ENCODE results near the gene SIX3.

DNA sequence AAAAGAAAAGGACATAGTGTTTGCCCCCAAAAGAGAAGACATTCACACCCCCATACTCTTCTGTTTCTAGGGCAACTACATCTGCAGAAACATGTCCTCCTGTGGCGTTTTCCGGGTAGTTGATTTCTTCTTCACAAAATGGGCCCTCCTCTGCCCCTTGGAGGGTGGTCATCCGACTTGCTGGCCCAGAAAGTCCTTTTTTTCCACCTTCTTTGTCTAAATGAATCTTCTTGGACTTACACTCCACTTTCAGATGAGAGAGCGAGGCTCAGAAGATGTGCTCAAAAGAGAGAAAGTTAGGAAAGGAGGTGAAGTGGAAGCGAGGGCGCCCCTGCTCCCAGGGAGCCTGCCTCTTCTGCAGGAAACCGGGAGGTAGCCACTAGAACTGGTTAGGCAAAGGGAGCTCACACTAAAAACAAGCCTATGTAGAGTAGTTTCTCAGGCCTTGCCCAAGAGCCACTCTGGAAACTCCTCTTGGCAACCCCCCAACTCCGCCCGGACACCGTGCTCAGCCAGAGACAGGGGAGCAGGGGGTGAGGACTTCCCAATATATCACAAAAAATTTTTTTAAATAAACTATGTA is 10.2 kb upstream of the SIX3 start:
- TF ChIP-seq, protein P1, sequence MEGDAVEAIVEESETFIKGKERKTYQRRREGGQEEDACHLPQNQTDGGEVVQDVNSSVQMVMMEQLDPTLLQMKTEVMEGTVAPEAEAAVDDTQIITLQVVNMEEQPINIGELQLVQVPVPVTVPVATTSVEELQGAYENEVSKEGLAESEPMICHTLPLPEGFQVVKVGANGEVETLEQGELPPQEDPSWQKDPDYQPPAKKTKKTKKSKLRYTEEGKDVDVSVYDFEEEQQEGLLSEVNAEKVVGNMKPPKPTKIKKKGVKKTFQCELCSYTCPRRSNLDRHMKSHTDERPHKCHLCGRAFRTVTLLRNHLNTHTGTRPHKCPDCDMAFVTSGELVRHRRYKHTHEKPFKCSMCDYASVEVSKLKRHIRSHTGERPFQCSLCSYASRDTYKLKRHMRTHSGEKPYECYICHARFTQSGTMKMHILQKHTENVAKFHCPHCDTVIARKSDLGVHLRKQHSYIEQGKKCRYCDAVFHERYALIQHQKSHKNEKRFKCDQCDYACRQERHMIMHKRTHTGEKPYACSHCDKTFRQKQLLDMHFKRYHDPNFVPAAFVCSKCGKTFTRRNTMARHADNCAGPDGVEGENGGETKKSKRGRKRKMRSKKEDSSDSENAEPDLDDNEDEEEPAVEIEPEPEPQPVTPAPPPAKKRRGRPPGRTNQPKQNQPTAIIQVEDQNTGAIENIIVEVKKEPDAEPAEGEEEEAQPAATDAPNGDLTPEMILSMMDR (IDR thresholded peaks at IDR 0.05): no peak
- no peak for TF ChIP-seq POLR2A (IDR thresholded peaks at IDR 0.05)
